ENCODE data around the gene SLFNL1. TPM values are rescaled to one million over a fixed set of nuclear protein-coding genes. Genes with fewer than 3 reads are reported as not detected.

Gene SLFNL1
- total and polyA plus RNA-seq, 2 experiments from 2014 or later, result 0.11 to 0.21 TPM

DNA sequence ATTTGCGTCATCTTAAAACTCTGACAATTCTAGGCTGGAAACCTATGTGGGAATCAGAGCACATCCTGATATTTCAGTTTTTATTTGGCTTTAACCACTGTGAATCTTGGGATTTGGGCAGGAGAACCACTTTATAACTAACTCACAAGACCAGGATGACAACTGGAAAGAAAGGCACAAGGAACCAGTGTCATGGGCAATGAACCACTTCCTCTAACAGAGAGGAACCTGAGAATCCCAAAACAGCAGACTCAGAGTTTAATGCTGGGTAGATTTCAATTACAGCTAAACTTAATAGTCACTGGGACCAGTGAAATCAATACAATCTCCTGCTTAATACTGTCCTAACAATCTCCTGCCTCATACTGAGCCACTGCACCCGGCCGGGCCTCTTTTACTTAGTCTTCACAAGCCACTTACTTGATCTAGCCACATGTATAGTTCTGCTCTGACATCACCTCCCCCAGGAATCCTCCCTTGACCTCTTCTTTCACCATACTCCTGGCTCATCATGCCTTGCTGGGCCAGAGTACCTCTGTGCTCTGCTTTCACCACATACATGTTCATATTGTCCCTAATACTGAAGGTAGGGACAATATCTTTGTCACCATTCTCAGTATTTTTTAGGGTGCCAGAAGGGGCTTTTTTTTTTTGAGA, 20.2 kb upstream of the SLFNL1 start:
- Histone ChIP-seq H3K79me2 (ENCODE audit: insufficient read depth) (no peaks in the 10 kb centered on the region), H3F3A (ENCODE audit: insufficient read depth) (no peaks in the 10 kb centered on the region), H3K27ac (no peak overlapping the region), H3K9me2 (ENCODE audit: insufficient read depth) (no peaks in the 10 kb centered on the region), H4K20me1 (ENCODE audit: insufficient read depth) (no peaks in the 10 kb centered on the region), H3K9me3 (ENCODE audit: low read depth) (no peaks in the 10 kb centered on the region), H3K27me3 (replicated peaks; ENCODE audit: insufficient read depth) (no peaks in the 10 kb centered on the region), H3K4me3 (no peak overlapping the region), H3K4me2 (ENCODE audit: unreplicated experiment) (no peak overlapping the region), H2AFZ (no peak overlapping the region), H3K36me3 (ENCODE audit: low read depth) (peaks cover 12% of the 10 kb centered on the region; the same call in 1 of the 2 replicates), H3K9ac (no peak overlapping the region), H3K4me1 (ENCODE audit: insufficient read depth) (no peaks in the 10 kb centered on the region)
- peak; percentile 45 for DNase-seq
- WGBS, 2 experiments (ENCODE audit: low coverage in 1 of 2, low lambda C conversion rate in 2 of 2, missing lambda C conversion rate in 2 of 2), result 94 to 98% methylated on average over 3 of the region's 3 CpGs
- TF ChIP-seq EZH2 (IDR thresholded peaks at IDR 0.05; ENCODE audit: insufficient read depth, poor library complexity, severe bottlenecking), result no peak
- TF ChIP-seq EZH2phosphoT487 (IDR thresholded peaks at IDR 0.05; ENCODE audit: insufficient read depth, low read depth), result no peak
- in situ Hi-C loops (cut with MboI), result no loop called here

GRCh38 chr1:41038110-41038509, 16.6 kb upstream of the SLFNL1 start:
- H3K9me2 ChIP-seq (ENCODE audit: insufficient read depth), result no peaks in the 10 kb centered on the region
- H3K36me3 ChIP-seq (ENCODE audit: low read depth), result peaks cover 12% of the 10 kb centered on the region; the same call in 1 of the 2 replicates
- no peaks in the 10 kb centered on the region for H3K79me2 ChIP-seq (ENCODE audit: insufficient read depth)
- 81 to 85% methylated on average over 5 of the region's 5 CpGs for WGBS, 2 experiments (ENCODE audit: low coverage in 1 of 2, low lambda C conversion rate in 2 of 2, missing lambda C conversion rate in 2 of 2)
- no peak overlapping the region for H3K4me2 ChIP-seq (ENCODE audit: unreplicated experiment)
- no peak overlapping the region for H3K4me3 ChIP-seq
- no peaks in the 10 kb centered on the region for H3K9me3 ChIP-seq (ENCODE audit: low read depth)
- no peaks in the 10 kb centered on the region for H3K27me3 ChIP-seq (replicated peaks; ENCODE audit: insufficient read depth)
- DNase-seq, result no peak
- no peaks in the 10 kb centered on the region for H3F3A ChIP-seq (ENCODE audit: insufficient read depth)
- no peaks in the 10 kb centered on the region for H3K4me1 ChIP-seq (ENCODE audit: insufficient read depth)
- H2AFZ ChIP-seq, result no peak overlapping the region
- H4K20me1 ChIP-seq (ENCODE audit: insufficient read depth), result no peaks in the 10 kb centered on the region
- H3K9ac ChIP-seq, result no peak overlapping the region
- no peak overlapping the region for H3K27ac ChIP-seq
- in situ Hi-C loops (cut with MboI), result no loop called here
- TF ChIP-seq EZH2phosphoT487 (IDR thresholded peaks at IDR 0.05; ENCODE audit: insufficient read depth, low read depth), result no peak

- Histone ChIP-seq H3K27ac (no peak overlapping the region), H3K79me2 (ENCODE audit: insufficient read depth) (no peaks in the 10 kb centered on the region), H3K4me3 (no peak overlapping the region), H3K4me2 (ENCODE audit: unreplicated experiment) (no peak overlapping the region), H3K27me3 (replicated peaks; ENCODE audit: insufficient read depth) (no peaks in the 10 kb centered on the region), H2AFZ (no peak overlapping the region), H3K9me2 (ENCODE audit: insufficient read depth) (no peaks in the 10 kb centered on the region), H3K36me3 (ENCODE audit: low read depth) (peaks cover 12% of the 10 kb centered on the region; the same call in 1 of the 2 replicates), H3K4me1 (ENCODE audit: insufficient read depth) (no peaks in the 10 kb centered on the region), H3K9ac (no peak overlapping the region), H4K20me1 (ENCODE audit: insufficient read depth) (no peaks in the 10 kb centered on the region), H3F3A (ENCODE audit: insufficient read depth) (no peaks in the 10 kb centered on the region), H3K9me3 (ENCODE audit: low read depth) (no peaks in the 10 kb centered on the region)
- in situ Hi-C loops (cut with MboI), result no loop called here
- 98% methylated on average over 3 of the region's 3 CpGs for WGBS, 2 experiments (ENCODE audit: low coverage in 1 of 2, low lambda C conversion rate in 2 of 2, missing lambda C conversion rate in 2 of 2)
- TF ChIP-seq EZH2phosphoT487 (IDR thresholded peaks at IDR 0.05; ENCODE audit: insufficient read depth, low read depth), result no peak
- no peak for TF ChIP-seq EZH2 (IDR thresholded peaks at IDR 0.05; ENCODE audit: insufficient read depth, poor library complexity, severe bottlenecking)
- no peak for DNase-seq
These were observed 15.8 kb upstream of the SLFNL1 start for GRCh38 chr1:41037116-41037903.

- Histone ChIP-seq H3K4me1 (ENCODE audit: insufficient read depth) (no peaks in the 10 kb centered on the region), H3K9ac (no peak overlapping the region), H3K36me3 (ENCODE audit: low read depth) (no peaks in the 10 kb centered on the region), H3K27ac (no peak overlapping the region), H3K9me2 (ENCODE audit: insufficient read depth) (no peaks in the 10 kb centered on the region), H2AFZ (no peak overlapping the region), H3K79me2 (ENCODE audit: insufficient read depth) (no peaks in the 10 kb centered on the region), H4K20me1 (ENCODE audit: insufficient read depth) (no peaks in the 10 kb centered on the region), H3K4me3 (no peak overlapping the region), H3F3A (ENCODE audit: insufficient read depth) (no peaks in the 10 kb centered on the region), H3K4me2 (ENCODE audit: unreplicated experiment) (no peak overlapping the region), H3K27me3 (replicated peaks; ENCODE audit: insufficient read depth) (no peaks in the 10 kb centered on the region), H3K9me3 (ENCODE audit: low read depth) (no peaks in the 10 kb centered on the region)
- in situ Hi-C loops (cut with MboI), result no loop called here
- no peak for DNase-seq
- 100% methylated on average over 3 of the region's 3 CpGs for WGBS, 2 experiments (ENCODE audit: low coverage in 1 of 2, low lambda C conversion rate in 2 of 2, missing lambda C conversion rate in 2 of 2)
- TF ChIP-seq EZH2phosphoT487 (IDR thresholded peaks at IDR 0.05; ENCODE audit: insufficient read depth, low read depth) (no peak), EZH2 (IDR thresholded peaks at IDR 0.05; ENCODE audit: insufficient read depth, poor library complexity, severe bottlenecking) (no peak)
These were observed 11.7 kb upstream of the SLFNL1 start for GRCh38 chr1:41033272-41033671.
